Ectodermal cell (in vitro differentiated cells): Measurements from ENCODE around the gene FZD7. TPM values are rescaled to one million over a fixed set of nuclear protein-coding genes. Genes with fewer than 3 reads are reported as not detected.

Experiments
- H3K27ac ChIP-seq: 2 replicates; pipeline ENCODE4 v1.7.0; 2013; ENCODE audit warnings: mild to moderate bottlenecking, low read depth, low read length; ENCODE audit not compliant: insufficient read depth, poor library complexity, severe bottlenecking
- H3K27me3 ChIP-seq: 2 replicates; pipeline ENCODE4 v1.7.0; 2013; ENCODE audit warnings: mild to moderate bottlenecking, low read length; ENCODE audit not compliant: insufficient read depth, control insufficient read depth, poor library complexity, severe bottlenecking
- H3K36me3 ChIP-seq: one replicate; pipeline ENCODE4 v1.7.0; 2013; ENCODE audit warnings: low read length; ENCODE audit not compliant: control insufficient read depth, insufficient read depth
- H3K4me1 ChIP-seq: one replicate; pipeline ENCODE4 v1.7.0; 2013; ENCODE audit warnings: low read length; ENCODE audit not compliant: control insufficient read depth, insufficient read depth
- H3K4me3 ChIP-seq: 2 replicates; pipeline ENCODE4 v1.7.0; 2013; ENCODE audit warnings: low read depth, low read length, control low read depth; ENCODE audit not compliant: insufficient read depth
- H3K9me3 ChIP-seq: 2 replicates; pipeline ENCODE4 v1.7.0; 2013; ENCODE audit warnings: mild to moderate bottlenecking, low read length, moderate library complexity; ENCODE audit not compliant: control insufficient read depth
- WGBS, 2 experiments: methylation state at CpG; one replicate each; pipeline ENCODE4 v1.1.7; 2013; ENCODE audit warnings: missing lambda C conversion rate in 2 of 2; 5-methylcytosine and 5-hydroxymethylcytosine counted together
- polyA plus RNA-seq, 4 experiments: library from polyadenylated mRNA; stranded (reverse); fragments of 50-300 nt; gene quantifications; one replicate each; pipeline ENCODE4 v1.2.3, GENCODE V29; 2013

Gene FZD7
- 229 TPM for polyA plus RNA-seq (2013, experiment 1 of 4)
- 222 TPM for polyA plus RNA-seq (2013, experiment 2 of 4)
- 189 TPM for polyA plus RNA-seq (2013, experiment 3 of 4)
- polyA plus RNA-seq (2013, experiment 4 of 4): 191 TPM

- H3K9me3 ChIP-seq: no peaks in the 10 kb centered on the region
- peaks cover 20% of the 10 kb centered on the region for H3K36me3 ChIP-seq
- 0 to 1% methylated on average over 100 to 107 of the region's 109 CpGs for WGBS, 2 experiments
- H3K27ac ChIP-seq: peak within 1 kb of the TSS; percentile 96
- H3K4me1 ChIP-seq: peaks cover 13% of the 10 kb centered on the region
- peak within 1 kb of the TSS; percentile 92 for H3K4me3 ChIP-seq
- no peaks in the 10 kb centered on the region for H3K27me3 ChIP-seq
Measured at GRCh38 chr2:202033317-202034248, at the start of gene FZD7. FZD7 (plus strand) TSS chr2:202033855; CDS start chr2:202034648, 793 bp downstream.

- no peak overlapping the region for H3K4me3 ChIP-seq
- 95 to 96% methylated on average over 3 of the region's 3 CpGs for WGBS, 2 experiments
- H3K27ac ChIP-seq: no peak overlapping the region
- no peaks in the 10 kb centered on the region for H3K36me3 ChIP-seq
- peaks cover 21% of the 10 kb centered on the region for H3K4me1 ChIP-seq
- H3K27me3 ChIP-seq: no peaks in the 10 kb centered on the region
- H3K9me3 ChIP-seq: no peaks in the 10 kb centered on the region
Measured at GRCh38 chr2:201984333-201984732, 49.3 kb upstream of the FZD7 start.

- WGBS, 2 experiments: 88 to 91% methylated on average over 12 of the region's 12 CpGs
- peaks cover 23% of the 10 kb centered on the region for H3K4me1 ChIP-seq
Measured at GRCh38 chr2:201984800-201985525, 48.7 kb upstream of the FZD7 start.

GRCh38 chr2:201985728-201986462 is 47.8 kb upstream of the FZD7 start:
- 94 to 95% methylated on average over 8 of the region's 8 CpGs for WGBS, 2 experiments
- H3K27ac ChIP-seq: no peak overlapping the region
- H3K9me3 ChIP-seq: no peaks in the 10 kb centered on the region

More at GRCh38 chr2:201984800-201985525, 48.7 kb upstream of the FZD7 start:
- Histone ChIP-seq H3K9me3 (no peaks in the 10 kb centered on the region), H3K4me3 (no peak overlapping the region), H3K27me3 (no peaks in the 10 kb centered on the region), H3K36me3 (no peaks in the 10 kb centered on the region), H3K27ac (no peak overlapping the region)

GRCh38 chr2:201986463-201986735 is 47.3 kb upstream of the FZD7 start:
- no peaks in the 10 kb centered on the region for H3K27me3 ChIP-seq
- H3K4me1 ChIP-seq: peaks cover 25% of the 10 kb centered on the region
- 92 to 94% methylated on average over 5 of the region's 5 CpGs for WGBS, 2 experiments
- H3K4me3 ChIP-seq: no peak overlapping the region
- H3K36me3 ChIP-seq: no peaks in the 10 kb centered on the region
- H3K9me3 ChIP-seq: no peaks in the 10 kb centered on the region
- H3K27ac ChIP-seq: no peak overlapping the region

More at GRCh38 chr2:201985728-201986462, 47.8 kb upstream of the FZD7 start:
- no peaks in the 10 kb centered on the region for H3K27me3 ChIP-seq
- no peaks in the 10 kb centered on the region for H3K36me3 ChIP-seq
- peaks cover 23% of the 10 kb centered on the region for H3K4me1 ChIP-seq
- H3K4me3 ChIP-seq: no peak overlapping the region

GRCh38 chr2:201987426-201987825 is 46.2 kb upstream of the FZD7 start:
- 88 to 93% methylated on average over 2 of the region's 2 CpGs for WGBS, 2 experiments
- H3K27me3 ChIP-seq: no peaks in the 10 kb centered on the region
- H3K4me1 ChIP-seq: peaks cover 28% of the 10 kb centered on the region
- no peak overlapping the region for H3K4me3 ChIP-seq
- no peaks in the 10 kb centered on the region for H3K36me3 ChIP-seq
- no peak overlapping the region for H3K27ac ChIP-seq
- H3K9me3 ChIP-seq: no peaks in the 10 kb centered on the region

GRCh38 chr2:201990069-201990468 is 43.6 kb upstream of the FZD7 start:
- H3K27ac ChIP-seq: no peak overlapping the region
- no peaks in the 10 kb centered on the region for H3K36me3 ChIP-seq
- no peaks in the 10 kb centered on the region for H3K9me3 ChIP-seq
- 88 to 95% methylated on average over 2 of the region's 2 CpGs for WGBS, 2 experiments
- no peak overlapping the region for H3K4me3 ChIP-seq
- peaks cover 13% of the 10 kb centered on the region for H3K4me1 ChIP-seq
- H3K27me3 ChIP-seq: no peaks in the 10 kb centered on the region

GRCh38 chr2:201992960-201993359 is 40.7 kb upstream of the FZD7 start:
- H3K9me3 ChIP-seq: no peaks in the 10 kb centered on the region
- H3K4me3 ChIP-seq: no peak overlapping the region
- WGBS, 2 experiments: 92 to 94% methylated on average over 4 of the region's 4 CpGs
- no peak overlapping the region for H3K27ac ChIP-seq
- H3K27me3 ChIP-seq: no peaks in the 10 kb centered on the region
- peaks cover 23% of the 10 kb centered on the region for H3K4me1 ChIP-seq
- no peaks in the 10 kb centered on the region for H3K36me3 ChIP-seq

- 75 to 81% methylated on average over 2 of the region's 2 CpGs for WGBS, 2 experiments
- Histone ChIP-seq H3K27me3 (no peaks in the 10 kb centered on the region), H3K27ac (no peak overlapping the region), H3K4me1 (peaks cover 19% of the 10 kb centered on the region), H3K36me3 (no peaks in the 10 kb centered on the region), H3K4me3 (no peak overlapping the region), H3K9me3 (no peaks in the 10 kb centered on the region)
Measured at GRCh38 chr2:201994973-201995638, 38.5 kb upstream of the FZD7 start.
